Measurements from ENCODE around the gene ALDH5A1.

Gene ALDH5A1

DNA sequence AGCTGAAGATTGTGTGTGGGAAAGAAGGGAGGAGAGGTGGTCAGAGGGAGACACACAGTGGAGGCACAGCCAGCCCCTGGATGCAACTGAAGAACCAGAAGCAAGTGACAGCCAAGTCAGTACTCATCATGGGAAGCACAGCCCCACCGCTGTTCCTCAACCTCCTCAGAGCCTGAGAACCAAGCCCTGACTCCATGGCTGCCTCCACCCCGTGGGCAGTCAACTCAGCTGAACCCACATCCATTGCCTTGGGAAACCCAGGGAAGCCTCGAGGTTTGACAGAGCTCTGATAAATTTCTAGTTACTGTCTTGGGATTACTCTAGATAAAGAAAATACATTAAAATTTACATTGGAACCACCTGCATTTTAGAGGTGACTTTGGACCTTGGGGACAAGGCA is 29.6 kb downstream of the ALDH5A1 start:
- Mint-ChIP-seq H3K4me3 (no peak overlapping the region), H3K9me3 (no peaks in the 10 kb centered on the region), H3K27ac (no peak overlapping the region), H3K27me3 (no peaks in the 10 kb centered on the region), H3K36me3 (peaks cover 4% of the 10 kb centered on the region), H3K4me1 (peaks cover 21% of the 10 kb centered on the region)
- DNase-seq (ENCODE audit: low spot score in 2 of 2) (no peak), ATAC-seq (ENCODE audit: low read depth) (no peak)

DNA sequence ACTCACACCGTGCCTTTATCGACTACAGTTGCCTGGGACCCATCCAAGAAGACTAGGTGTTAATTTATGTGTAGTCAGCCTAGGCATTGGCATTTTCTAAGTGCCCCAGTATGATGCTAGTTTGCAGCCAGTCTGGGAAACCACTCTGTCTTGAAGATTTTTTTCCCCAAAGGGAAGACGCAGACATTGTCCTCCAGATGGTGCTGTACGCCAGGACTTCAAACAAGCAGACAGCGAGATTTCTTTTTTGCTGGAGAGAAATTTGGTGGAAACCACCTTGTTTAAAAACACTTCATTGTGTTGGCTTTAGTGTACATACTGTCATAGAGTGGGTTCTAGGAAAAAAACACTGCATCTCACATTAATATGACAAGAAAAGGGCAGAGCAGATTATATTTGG is 30.0 kb downstream of the ALDH5A1 start:
- Mint-ChIP-seq H3K9me3 (no peaks in the 10 kb centered on the region), H3K36me3 (peaks cover 4% of the 10 kb centered on the region), H3K4me1 (peaks cover 21% of the 10 kb centered on the region), H3K27me3 (no peaks in the 10 kb centered on the region), H3K27ac (peak overlapping the region; percentile 38), H3K4me3 (no peak overlapping the region)
- DNase-seq (ENCODE audit: low spot score in 2 of 2): peak in 1 of 2 donors; percentile 11
- no peak for ATAC-seq (ENCODE audit: low read depth)

DNA sequence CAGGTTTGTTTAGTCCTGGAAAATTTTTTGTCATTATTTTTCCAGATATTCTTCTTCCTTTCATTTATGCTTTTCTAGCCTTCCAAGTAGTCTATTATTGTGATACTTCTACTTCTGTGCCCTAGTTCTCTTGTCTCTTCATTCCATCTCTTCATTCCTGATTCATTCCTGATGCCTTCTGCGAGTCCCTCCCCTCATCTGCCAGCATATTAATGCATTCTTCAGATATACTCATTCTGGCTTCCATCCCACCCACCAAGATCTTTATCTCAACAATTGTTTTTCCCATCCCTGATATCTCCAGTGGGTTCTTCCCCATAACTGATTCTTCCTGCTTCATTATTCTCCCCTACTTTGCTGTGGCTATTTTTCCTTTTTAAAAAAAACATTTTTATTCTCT is 35.2 kb downstream of the ALDH5A1 start:
- H3K4me1 Mint-ChIP-seq: peaks cover 6% of the 10 kb centered on the region
- peaks cover 30% of the 10 kb centered on the region for H3K36me3 Mint-ChIP-seq
- DNase-seq (ENCODE audit: low spot score in 2 of 2): no peak
- H3K27ac Mint-ChIP-seq: no peak overlapping the region
- no peak overlapping the region for H3K4me3 Mint-ChIP-seq
- H3K9me3 Mint-ChIP-seq: no peaks in the 10 kb centered on the region
- ATAC-seq (ENCODE audit: low read depth): no peak
- H3K27me3 Mint-ChIP-seq: no peaks in the 10 kb centered on the region

GRCh38 chr6:24534329-24534728 is 39.6 kb downstream of the ALDH5A1 start:
- Mint-ChIP-seq H3K27me3 (no peaks in the 10 kb centered on the region), H3K36me3 (peaks cover 30% of the 10 kb centered on the region), H3K9me3 (no peaks in the 10 kb centered on the region), H3K4me3 (no peak overlapping the region), H3K4me1 (peaks cover 2% of the 10 kb centered on the region), H3K27ac (no peak overlapping the region)
- no peak for DNase-seq (ENCODE audit: low spot score in 2 of 2)
- ATAC-seq (ENCODE audit: low read depth): no peak

DNA sequence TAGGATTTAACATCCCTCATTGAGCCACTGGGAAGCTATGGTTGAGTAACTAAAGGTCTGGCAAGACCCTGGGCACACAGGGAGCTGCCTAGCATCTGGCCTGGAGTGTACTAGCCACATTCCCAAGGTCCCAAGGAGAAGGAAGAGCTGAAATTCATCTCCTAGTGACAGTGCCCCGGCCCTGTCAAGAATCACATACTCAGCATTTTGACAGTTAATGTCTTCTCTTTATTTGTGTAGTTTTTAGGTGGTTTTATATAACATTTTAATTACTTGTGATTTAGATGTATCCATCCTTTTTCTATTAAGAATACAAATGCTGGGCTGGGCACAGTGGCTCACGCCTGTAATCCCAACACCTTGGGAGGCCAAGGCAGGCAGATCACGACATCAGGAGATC is 40.4 kb downstream of the ALDH5A1 start:
- Mint-ChIP-seq H3K36me3 (peaks cover 27% of the 10 kb centered on the region), H3K9me3 (no peaks in the 10 kb centered on the region), H3K27me3 (no peaks in the 10 kb centered on the region), H3K4me3 (no peak overlapping the region), H3K27ac (peak overlapping the region; percentile 53), H3K4me1 (no peaks in the 10 kb centered on the region)
- no peak for DNase-seq (ENCODE audit: low spot score in 2 of 2)
- ATAC-seq (ENCODE audit: low read depth): no peak

DNA sequence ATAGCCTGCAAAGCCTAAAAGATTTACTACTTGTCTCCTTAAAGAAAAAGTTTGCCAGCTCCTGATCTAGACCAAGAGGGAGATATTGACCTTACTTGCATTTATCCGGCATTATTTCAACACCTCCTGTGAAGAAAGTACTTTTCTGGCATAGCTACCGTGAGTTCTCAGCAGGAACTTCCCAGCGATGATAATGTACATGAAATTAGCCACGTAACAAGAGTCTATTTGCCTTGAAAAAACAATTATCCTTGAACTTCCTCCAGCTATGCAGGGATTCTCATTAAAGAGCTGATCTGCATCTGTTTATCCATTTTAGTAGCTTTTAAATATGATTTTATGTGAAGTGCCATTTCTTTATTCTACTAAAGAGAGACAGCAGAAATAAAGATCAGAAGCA is 41.7 kb downstream of the ALDH5A1 start:
- Mint-ChIP-seq H3K27ac (no peak overlapping the region), H3K9me3 (no peaks in the 10 kb centered on the region), H3K27me3 (no peaks in the 10 kb centered on the region), H3K36me3 (peaks cover 26% of the 10 kb centered on the region), H3K4me3 (no peak overlapping the region), H3K4me1 (no peaks in the 10 kb centered on the region)
- DNase-seq (ENCODE audit: low spot score in 2 of 2): no peak
- ATAC-seq (ENCODE audit: low read depth): no peak

- H3K27ac Mint-ChIP-seq: no peak overlapping the region
Observed at GRCh38 chr6:24537082-24537699, 42.4 kb downstream of the ALDH5A1 start.

GRCh38 chr6:24537771-24538385 is 43.1 kb downstream of the ALDH5A1 start:
- H3K27me3 Mint-ChIP-seq: no peaks in the 10 kb centered on the region
- H3K4me1 Mint-ChIP-seq: no peaks in the 10 kb centered on the region
- H3K27ac Mint-ChIP-seq: no peak overlapping the region
- no peak for ATAC-seq (ENCODE audit: low read depth)
- H3K9me3 Mint-ChIP-seq: no peaks in the 10 kb centered on the region
- no peak overlapping the region for H3K4me3 Mint-ChIP-seq
- no peak for DNase-seq (ENCODE audit: low spot score in 2 of 2)
- peaks cover 20% of the 10 kb centered on the region for H3K36me3 Mint-ChIP-seq

More at GRCh38 chr6:24537082-24537699, 42.4 kb downstream of the ALDH5A1 start:
- Mint-ChIP-seq H3K4me1 (no peaks in the 10 kb centered on the region), H3K36me3 (peaks cover 25% of the 10 kb centered on the region), H3K9me3 (no peaks in the 10 kb centered on the region), H3K4me3 (no peak overlapping the region), H3K27me3 (no peaks in the 10 kb centered on the region)
- ATAC-seq (ENCODE audit: low read depth) (no peak), DNase-seq (ENCODE audit: low spot score in 2 of 2) (no peak)

DNA sequence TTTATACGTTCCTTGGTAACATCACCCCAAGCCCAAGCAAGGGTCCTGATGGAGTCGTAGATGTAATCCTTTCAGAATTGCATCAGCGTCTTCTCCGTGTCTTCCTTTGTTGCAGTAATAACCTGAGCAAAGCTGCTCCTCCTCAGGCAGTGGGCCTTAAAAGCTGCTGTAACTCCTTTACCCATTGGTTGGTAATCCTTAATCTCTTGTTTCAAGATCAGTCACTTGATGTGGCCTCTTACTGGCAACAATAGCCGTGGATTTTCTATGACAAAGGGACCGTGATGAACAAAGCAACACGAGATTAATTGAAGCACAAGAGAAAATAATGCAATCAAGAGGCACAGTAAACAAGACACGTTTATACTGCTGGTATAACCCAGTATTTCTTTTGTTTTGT is 44.6 kb downstream of the ALDH5A1 start:
- H3K27ac Mint-ChIP-seq: no peak overlapping the region
- DNase-seq (ENCODE audit: low spot score in 2 of 2) (no peak), ATAC-seq (ENCODE audit: low read depth) (no peak)
- H3K36me3 Mint-ChIP-seq: peaks cover 11% of the 10 kb centered on the region
- H3K9me3 Mint-ChIP-seq: no peaks in the 10 kb centered on the region
- no peaks in the 10 kb centered on the region for H3K27me3 Mint-ChIP-seq
- H3K4me3 Mint-ChIP-seq: no peak overlapping the region
- no peaks in the 10 kb centered on the region for H3K4me1 Mint-ChIP-seq

- no peaks in the 10 kb centered on the region for H3K9me3 Mint-ChIP-seq
Observed at GRCh38 chr6:24540197-24540596, 45.4 kb downstream of the ALDH5A1 start.

GRCh38 chr6:24543683-24544082 is 48.9 kb downstream of the ALDH5A1 start:
- DNase-seq (ENCODE audit: low spot score in 2 of 2): no peak
- H3K4me3 Mint-ChIP-seq: no peak overlapping the region
- no peak overlapping the region for H3K27ac Mint-ChIP-seq
- H3K27me3 Mint-ChIP-seq: no peaks in the 10 kb centered on the region
- ATAC-seq (ENCODE audit: low read depth): no peak
- no peaks in the 10 kb centered on the region for H3K4me1 Mint-ChIP-seq
- peaks cover 10% of the 10 kb centered on the region for H3K36me3 Mint-ChIP-seq
- no peaks in the 10 kb centered on the region for H3K9me3 Mint-ChIP-seq

More at GRCh38 chr6:24540197-24540596, 45.4 kb downstream of the ALDH5A1 start:
- Mint-ChIP-seq H3K4me3 (no peak overlapping the region), H3K4me1 (no peaks in the 10 kb centered on the region), H3K27me3 (no peaks in the 10 kb centered on the region), H3K27ac (no peak overlapping the region), H3K36me3 (peaks cover 5% of the 10 kb centered on the region)
- DNase-seq (ENCODE audit: low spot score in 2 of 2) (no peak), ATAC-seq (ENCODE audit: low read depth) (no peak)

- Mint-ChIP-seq H3K36me3 (peaks cover 7% of the 10 kb centered on the region), H3K9me3 (no peaks in the 10 kb centered on the region)
- DNase-seq (ENCODE audit: low spot score in 2 of 2): no peak
Observed at GRCh38 chr6:24545183-24545582, 50.4 kb downstream of the ALDH5A1 start.

GRCh38 chr6:24545691-24546090 is 50.9 kb downstream of the ALDH5A1 start:
- ATAC-seq (ENCODE audit: low read depth) (no peak), DNase-seq (ENCODE audit: low spot score in 2 of 2) (no peak)
- Mint-ChIP-seq H3K4me3 (no peak overlapping the region), H3K27ac (no peak overlapping the region), H3K36me3 (peaks cover 5% of the 10 kb centered on the region), H3K9me3 (no peaks in the 10 kb centered on the region), H3K4me1 (no peaks in the 10 kb centered on the region), H3K27me3 (no peaks in the 10 kb centered on the region)

More at GRCh38 chr6:24545183-24545582, 50.4 kb downstream of the ALDH5A1 start:
- no peaks in the 10 kb centered on the region for H3K27me3 Mint-ChIP-seq
- H3K4me3 Mint-ChIP-seq: no peak overlapping the region
- ATAC-seq (ENCODE audit: low read depth): no peak
- H3K4me1 Mint-ChIP-seq: no peaks in the 10 kb centered on the region
- peak overlapping the region; percentile 1 for H3K27ac Mint-ChIP-seq

DNA sequence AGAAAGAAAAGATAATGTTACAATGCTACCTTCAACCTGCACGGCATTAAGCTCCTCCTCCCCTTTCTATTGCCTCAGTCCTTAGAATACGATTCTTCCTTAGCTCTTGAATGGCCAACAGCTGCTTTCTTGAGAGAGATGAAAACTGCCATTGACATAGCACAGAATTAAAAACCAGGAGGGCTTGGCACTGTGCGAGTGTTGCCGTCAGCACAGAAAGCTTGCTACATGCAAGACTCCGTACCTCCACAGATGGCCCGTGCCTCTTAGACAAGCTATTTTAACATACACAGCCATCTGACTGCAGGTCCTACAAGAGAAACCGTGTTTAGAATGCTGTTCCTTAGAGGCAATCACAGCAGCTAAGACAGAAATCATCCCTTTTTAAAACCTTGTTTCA is 51.7 kb downstream of the ALDH5A1 start:
- H3K27ac Mint-ChIP-seq: no peak overlapping the region
- DNase-seq (ENCODE audit: low spot score in 2 of 2): no peak

GRCh38 chr6:24547243-24547642 is 52.5 kb downstream of the ALDH5A1 start:
- no peak overlapping the region for H3K27ac Mint-ChIP-seq
- H3K9me3 Mint-ChIP-seq: no peaks in the 10 kb centered on the region
- H3K4me1 Mint-ChIP-seq: no peaks in the 10 kb centered on the region
- no peak for ATAC-seq (ENCODE audit: low read depth)
- no peak for DNase-seq (ENCODE audit: low spot score in 2 of 2)
- H3K27me3 Mint-ChIP-seq: no peaks in the 10 kb centered on the region
- H3K36me3 Mint-ChIP-seq: peaks cover 7% of the 10 kb centered on the region
- no peak overlapping the region for H3K4me3 Mint-ChIP-seq

More for the DNA sequence above, 51.7 kb downstream of the ALDH5A1 start:
- H3K4me3 Mint-ChIP-seq: no peak overlapping the region
- H3K27me3 Mint-ChIP-seq: no peaks in the 10 kb centered on the region
- no peak for ATAC-seq (ENCODE audit: low read depth)
- H3K36me3 Mint-ChIP-seq: peaks cover 7% of the 10 kb centered on the region
- no peaks in the 10 kb centered on the region for H3K4me1 Mint-ChIP-seq
- H3K9me3 Mint-ChIP-seq: no peaks in the 10 kb centered on the region
